NCI-H2227 treated with DMSO at 0.1 percent for 48 hours (cell line): ENCODE results near the gene ADGRA3.

Source experiments
- DNase-seq: peaks from one replicate; lab custom pipeline; 2025; lab: John Stamatoyannopoulos, UW

Gene ADGRA3

DNA sequence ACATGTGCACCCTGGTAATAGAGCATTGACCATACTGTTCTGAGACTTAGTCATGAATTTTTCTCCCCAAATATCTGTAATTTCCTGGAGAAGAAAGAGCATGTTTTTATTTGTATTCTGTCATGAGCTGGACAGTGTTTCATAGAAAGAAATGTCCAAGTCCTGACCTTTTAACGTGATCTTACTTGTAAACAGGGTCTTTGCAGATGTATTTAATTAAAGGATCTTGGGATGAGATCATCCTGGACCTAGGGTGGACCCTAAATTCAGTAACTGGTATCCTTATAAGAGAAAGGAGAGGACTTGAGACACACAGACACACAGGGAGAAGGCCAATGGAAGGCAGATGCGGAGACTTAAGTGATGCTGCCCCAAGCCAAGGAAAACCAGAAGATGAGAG is 3.6 kb downstream of the ADGRA3 start:
- DNase-seq: no peak

DNA sequence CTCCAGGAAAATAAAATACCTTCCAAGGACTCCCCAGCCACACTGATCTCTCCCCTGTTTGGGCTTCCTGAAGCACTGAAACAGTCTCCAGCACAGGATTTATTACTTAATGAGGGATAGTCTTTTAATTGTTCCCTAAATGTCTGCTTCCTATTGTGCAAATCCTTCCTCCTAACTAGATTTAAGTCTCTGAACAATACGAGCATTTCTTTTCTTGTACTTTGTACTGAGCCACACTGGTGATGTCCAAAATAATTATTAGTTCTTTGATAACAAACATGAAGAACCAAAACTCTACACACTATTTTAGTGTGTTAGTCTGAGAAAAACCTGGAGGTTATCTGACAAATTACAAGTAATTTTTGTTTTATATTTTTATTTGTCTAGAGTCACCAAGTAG is 5.1 kb downstream of the ADGRA3 start:
- DNase-seq: no peak

DNA sequence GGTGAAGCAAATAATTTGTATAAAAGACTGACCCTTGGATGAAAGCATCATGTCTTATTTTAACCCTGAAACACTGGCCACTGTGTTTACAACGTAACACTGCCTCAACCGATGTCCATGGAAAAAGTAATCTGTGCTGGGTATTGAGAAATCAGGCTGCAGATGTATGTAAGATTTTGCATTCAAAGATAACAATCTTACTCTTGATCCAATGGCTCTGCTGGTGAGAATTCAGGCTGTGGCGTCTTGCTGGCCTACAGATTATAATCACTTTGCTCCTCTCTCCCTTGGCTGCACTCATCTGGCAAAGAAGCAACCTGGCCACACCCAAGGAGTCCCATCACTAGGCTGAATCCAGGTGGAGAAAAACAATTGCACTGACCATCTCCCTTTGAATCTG is 7.5 kb downstream of the ADGRA3 start:
- no peak for DNase-seq

DNA sequence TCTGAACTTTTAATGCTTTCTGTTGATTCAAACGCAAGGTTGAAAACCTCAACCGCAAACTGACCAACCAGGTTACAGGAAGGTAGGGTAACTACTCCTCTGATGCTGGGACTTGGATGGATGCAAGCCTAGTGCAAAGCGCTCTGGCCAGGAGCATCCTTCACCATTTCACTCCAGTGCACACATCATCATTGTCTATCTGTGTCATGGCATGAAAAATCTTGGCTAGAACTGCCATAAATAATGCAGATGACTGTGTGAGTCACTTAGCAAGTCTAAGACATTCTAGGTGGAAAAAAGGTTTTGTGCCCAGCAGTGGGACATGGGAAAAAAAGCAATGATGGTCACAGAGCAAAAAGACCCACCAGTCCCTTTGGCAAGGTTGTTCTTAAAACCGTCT is 10.9 kb downstream of the ADGRA3 start:
- no peak for DNase-seq

DNA sequence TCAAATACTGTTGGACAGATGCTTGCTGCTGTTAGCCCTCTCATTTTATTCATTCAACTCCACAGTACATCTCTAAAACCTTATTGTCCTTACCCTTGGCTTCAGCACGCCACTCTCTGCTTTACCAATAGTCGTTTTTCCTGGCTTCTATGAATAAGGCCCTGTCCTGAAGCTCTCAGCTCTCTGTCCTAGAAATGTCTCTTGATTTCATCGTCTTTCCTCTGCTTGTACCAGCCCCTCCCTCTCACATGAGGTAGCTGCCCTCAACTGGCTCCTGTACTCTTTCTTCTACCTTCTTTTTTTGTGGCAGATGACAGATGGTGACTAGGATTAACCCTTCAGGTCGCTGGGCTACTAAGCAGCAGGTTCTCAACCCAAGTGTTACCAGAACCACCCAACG is 11.4 kb downstream of the ADGRA3 start:
- DNase-seq: no peak

DNA sequence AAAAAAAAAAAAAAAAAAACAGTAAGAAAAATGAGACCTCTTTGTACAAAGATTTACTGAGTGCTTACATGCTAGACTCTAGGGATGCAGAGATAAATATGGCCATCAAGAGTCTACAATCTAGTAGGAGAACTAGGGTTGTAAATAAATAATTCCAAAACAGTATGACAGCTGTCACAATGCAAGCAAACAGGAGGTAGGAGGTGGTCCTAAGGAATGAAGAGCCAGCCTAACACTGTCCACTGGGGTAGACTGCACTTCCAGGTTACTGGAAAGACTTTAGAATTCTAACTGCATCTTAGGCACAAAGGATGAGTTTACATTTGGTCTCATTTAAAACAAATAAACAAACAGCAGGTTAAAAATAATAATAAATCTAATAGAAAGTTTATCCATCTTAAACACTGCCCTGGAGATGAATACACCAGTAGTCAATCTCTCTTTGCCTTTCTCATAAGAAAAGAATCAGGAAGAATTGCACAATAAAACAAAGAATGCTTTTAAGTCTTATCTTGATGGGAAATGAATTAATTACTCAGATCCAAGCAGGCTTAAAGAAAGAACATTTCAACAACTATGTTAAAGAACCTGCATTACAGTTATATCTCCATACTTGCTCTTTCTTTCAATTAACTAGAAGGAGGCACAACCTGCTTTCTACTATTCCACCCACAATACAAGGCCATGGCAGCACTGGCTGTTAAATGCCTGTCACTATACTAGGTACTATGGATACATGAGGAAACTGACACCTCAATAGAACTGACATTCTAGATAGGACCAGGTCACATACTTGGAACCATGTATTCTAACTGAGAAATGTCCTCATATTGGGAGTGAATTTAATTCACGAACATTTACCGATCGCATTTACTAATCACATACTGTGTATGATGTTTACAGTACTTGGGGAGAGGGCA is 12.7 kb downstream of the ADGRA3 start:
- DNase-seq: no peak

DNA sequence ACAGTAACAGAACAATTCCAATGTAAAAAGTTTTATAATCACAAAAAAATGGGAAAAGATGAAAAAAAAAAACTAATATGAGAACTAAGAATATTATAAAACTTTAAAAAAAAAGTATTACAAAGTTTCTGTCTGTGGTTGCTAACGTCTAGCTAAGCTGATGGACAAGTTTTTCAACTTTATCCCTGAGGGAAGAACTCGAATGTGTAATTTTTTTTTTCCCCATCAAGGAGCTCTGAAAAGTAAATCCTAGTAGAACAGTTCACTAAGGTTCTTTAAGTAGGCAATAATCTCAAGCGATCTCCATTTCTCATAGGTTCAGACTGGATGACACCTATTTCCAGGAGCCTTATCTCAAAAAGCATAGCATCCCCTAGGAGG is 14.2 kb downstream of the ADGRA3 start:
- DNase-seq: no peak

DNA sequence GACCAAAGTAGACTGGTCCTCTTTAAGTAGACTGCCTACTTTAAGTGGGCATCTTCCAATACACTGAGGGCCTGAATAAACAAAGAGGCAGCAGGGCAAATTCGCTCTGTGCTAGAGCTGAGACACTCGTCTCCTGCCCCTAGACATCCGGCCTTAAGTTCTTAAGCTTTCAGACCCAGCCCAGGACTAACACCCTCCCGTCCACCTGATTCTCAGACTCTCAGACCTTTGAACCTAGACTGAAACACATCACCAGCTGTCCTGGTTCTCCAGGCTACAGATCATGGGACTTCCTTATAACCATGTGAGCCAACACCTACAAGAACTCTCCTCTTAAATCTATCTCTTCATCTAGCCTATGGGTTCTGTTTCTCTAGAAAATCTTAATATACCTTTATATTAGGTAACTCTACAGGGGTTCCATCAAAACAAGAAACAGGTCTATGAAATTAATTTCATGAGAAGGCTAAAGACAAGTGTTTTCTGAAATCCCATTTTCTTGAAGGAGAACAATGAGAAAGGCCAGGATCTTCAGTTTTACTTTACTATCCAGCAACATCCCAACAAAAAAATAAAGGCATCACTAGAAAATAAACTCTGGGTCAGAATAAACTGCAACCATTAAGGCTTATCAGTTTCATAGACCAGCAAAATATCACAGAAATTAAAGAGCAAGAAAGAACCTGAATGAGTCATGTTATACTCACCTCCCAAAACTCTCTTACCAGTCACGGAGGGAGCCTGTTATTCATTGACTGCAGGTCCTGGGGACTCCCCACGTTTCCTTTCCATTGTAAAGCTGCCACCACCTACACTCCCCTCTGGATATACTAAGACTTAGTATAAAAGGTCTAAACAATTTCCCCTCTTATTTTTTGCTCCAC is 14.8 kb downstream of the ADGRA3 start:
- no peak for DNase-seq

DNA sequence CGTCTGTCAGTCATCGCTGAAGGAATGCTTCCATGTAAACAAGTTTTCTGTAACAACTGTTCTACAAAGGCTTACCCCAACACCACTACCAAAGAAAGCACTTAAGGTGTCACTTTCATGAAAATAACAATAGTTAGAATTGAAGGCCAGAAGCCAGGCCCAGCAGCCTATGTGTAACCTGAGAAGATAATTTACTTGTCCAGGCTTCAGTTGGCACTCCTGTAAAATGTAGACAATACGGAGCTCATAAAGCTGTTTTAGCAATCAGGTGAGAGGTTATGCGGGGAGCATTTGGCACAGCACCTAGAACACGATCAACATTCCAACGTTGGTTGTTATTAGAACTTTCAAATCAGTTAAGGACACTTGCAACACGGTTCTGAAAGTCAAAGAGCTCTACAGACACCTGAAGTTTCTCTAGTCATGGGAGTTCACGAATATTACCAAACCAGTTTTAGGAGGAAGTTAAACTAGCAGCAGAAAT is 15.7 kb downstream of the ADGRA3 start:
- peak; percentile 37 for DNase-seq

DNA sequence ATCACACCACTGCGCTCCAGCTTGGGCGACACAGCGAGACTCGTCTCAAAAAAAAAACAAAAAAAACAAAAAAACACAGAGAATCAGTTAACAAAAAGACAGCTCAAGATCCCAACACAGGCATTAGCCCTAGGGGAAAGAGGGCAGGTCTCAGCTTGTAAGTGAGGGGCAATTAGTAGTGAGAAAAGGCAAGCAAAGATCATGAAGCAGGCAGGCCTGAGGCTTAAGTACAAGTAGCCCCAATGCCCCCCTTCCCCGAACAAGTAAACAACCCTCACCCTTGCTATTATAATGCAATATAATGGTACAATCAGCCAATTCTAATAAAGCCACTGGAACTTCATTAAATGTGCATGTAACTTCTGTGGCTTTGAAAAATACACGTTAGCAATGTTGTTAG is 17.0 kb downstream of the ADGRA3 start:
- DNase-seq: no peak

DNA sequence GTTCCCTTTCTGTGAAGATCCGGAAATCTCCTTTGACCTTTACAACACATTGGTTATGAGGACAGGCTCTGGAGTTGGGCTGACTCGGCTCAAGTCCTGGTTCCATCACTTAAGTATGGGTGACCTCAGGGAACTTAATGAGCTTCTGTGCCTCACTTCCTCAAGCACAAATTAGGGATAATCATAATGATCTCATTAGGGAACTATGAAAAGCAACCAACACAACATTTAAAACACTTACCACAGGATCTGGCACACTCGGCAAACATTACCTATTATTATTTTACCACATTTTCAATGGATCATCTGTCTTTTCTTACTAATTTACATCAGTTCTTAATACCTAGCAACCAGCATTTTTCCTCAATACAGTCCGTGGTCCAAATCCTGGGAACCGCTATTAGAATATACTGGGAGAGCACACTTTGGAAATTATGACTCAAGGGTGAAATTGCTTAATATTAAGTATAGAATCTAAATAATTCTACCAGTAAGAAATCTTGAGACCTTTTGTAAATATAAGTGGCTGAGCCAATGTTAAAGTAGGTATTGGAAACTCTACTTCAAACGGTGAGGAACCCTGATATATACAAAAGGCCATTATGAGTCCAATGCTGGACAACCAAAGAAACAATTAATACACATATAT is 19.6 kb downstream of the ADGRA3 start:
- no peak for DNase-seq

DNA sequence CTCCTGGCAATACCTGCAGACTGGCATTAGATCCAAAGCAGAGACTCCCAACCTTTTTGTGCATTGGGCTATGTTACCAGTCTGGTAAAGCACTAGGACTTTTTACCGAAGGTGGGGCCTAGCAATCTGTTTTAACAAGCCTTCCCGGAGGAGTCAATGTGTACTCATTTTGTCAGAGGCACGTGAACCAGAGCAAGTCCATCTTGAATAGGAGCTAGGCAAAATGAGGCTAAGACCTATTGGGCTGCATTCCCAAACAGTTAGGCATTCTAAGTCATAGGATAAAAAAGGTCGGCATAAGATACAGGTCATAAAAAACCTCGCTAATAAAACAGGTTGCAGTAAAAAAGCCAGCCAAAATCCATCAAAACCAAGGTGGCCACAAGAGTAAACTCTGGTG is 22.3 kb downstream of the ADGRA3 start:
- no peak for DNase-seq

DNA sequence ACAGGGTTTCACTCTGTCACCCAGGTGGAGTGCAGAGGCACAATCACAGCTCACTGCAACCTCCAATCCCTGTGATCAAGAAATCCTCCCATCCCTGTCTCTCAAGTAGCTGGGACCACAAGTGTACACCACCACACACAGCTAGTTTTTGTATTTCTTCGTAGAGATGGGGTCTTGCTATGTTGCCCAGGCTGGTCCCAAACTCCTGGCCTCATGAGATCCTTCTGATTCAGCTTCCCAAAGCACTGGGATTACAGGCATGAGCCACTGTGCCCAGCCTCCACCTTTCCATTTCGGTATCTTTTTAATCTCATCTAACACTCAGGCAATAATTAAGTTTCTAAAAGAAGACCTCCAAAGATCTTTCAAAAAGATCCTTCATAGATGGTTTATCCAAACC is 22.9 kb downstream of the ADGRA3 start:
- no peak for DNase-seq

DNA sequence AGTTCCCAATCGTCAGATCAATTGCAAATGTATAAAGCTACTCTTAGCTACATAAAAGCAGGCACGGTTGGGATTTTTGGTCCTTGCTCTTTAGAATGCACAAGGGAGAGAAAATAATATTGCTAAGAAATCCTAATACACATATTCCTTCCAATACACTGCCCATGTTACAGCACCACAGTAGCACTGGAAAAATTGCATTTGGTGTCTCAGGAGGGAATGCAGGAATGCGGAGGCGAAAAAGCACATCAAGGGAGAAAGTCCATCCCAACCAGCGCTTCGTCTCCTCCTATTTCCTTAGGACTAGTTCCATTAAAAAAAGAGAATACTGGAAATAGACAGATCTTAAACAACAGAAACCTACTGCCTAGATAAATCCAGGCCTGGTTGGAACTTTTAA is 23.9 kb downstream of the ADGRA3 start:
- DNase-seq: no peak

DNA sequence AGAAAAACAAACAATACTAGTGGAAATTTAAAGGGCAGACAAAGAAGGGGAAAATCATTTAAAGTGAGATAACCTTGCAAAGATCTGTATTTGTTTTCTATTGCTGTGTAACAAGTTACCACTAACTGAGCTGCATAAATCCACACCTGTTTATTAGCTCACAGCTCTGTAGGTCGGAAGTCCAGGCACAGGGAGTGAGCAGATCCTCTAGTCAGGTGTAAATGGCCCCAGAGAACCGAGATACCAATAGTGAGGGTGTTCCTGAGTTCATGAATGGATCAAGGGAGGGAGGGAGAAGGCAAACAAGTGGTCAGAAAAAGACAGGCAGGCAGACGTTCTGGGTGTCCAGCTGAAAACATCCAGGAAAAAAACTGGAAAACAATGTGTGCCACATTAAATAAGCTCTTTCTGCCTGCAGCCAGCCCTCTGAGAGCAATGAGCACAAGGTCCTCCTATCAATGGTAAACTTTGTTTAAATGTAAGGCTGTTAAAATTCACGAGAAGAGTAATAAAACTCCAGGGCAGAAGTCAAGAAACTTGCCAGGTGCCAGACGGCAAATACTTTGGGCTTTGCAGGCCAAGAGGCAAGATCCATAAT is 25.0 kb downstream of the ADGRA3 start:
- DNase-seq: no peak

DNA sequence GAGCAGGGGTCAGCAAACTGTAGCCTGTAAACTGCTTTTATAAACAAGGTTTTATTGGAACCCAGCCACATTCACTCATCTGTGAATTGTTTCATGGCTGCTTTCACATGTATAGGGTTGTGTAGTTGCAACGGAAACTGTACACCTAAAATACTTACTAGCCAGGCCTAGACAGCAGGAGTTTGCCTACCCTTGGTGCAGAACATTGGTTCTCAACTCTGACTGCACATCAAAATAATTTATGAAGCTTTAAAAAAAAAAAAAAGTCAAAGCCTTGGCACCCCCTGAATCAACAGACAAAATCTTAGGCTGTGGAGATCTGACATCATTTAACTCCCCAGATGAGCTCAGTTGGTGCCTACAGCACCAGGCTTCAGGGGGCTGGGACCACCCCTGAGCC is 27.8 kb downstream of the ADGRA3 start:
- no peak for DNase-seq

DNA sequence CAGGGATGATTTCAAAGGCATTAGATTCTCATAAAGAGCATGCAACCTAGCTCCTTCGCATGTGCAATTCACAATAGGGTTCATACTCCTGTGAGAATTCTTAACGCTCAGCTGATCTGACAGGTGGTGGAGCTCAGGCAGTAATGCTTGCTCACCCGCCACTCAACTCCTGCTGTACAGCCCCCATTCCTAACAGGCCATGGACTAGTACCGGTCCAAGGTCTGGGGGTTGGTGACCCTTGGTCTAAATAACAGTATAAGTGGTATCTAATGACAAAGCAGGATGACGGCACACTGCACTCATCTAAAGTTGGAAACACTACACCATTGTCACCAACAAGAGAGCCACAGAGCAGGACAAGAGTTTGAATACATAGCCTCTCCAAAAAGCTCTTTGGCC is 28.5 kb downstream of the ADGRA3 start:
- DNase-seq: no peak

DNA sequence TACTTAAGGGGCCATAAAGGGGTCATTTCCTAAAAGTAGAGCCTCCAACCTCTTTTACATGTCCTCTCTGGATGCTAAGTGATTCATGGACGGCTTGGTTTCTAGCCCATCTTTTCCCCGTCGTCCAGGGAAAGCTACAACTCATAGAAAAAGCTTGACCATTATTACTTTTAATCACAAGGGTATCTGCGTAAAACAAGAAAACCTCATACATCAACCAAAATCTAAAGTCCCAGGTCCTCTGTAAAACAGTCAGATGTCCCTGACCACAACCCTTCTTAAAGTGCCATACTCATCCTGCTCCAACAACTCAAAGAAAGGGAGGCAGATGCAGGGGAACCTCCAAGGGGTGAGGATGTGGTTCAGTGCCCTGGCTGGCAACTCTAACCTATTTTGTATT is 29.6 kb downstream of the ADGRA3 start:
- no peak for DNase-seq

DNA sequence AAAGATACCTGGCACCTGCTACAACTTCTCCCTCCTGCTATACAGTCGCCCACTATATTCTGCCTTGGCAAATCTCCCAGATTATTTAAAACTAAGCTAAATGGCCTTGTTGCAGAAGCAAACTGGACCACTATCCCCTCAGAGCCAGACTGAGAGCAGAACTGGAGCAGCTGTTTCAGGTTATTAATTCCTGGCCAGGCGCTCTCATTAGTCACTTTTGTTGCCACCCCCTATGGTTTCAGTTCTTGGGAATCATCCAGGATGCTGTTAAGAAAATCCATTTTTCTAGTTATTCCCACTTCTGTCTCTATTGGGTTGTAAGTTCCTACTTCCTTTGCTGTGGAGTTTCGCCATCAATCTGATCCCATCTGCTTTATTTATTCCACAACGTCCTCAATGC is 30.1 kb downstream of the ADGRA3 start:
- peak; percentile 34 for DNase-seq

DNA sequence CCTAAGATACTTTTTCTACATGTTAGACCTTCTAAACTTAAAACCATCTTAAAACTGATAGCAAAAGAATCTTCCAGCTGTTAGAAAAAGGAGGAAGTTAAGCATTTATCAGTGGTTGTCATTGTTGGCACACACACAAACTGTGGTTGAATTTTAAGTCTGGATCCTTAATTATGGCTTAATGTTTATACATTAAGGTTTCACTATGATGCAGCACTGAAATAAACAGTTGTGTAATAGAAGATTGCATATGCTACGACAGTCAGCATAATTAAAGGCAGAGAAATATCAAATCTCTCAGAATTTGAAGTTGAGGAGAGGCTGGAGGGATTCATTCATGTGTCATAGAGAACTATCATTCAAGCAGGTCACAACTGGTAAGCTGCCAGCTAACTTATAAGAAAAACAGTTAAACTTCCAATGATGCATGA is 32.3 kb downstream of the ADGRA3 start:
- DNase-seq: no peak

DNA sequence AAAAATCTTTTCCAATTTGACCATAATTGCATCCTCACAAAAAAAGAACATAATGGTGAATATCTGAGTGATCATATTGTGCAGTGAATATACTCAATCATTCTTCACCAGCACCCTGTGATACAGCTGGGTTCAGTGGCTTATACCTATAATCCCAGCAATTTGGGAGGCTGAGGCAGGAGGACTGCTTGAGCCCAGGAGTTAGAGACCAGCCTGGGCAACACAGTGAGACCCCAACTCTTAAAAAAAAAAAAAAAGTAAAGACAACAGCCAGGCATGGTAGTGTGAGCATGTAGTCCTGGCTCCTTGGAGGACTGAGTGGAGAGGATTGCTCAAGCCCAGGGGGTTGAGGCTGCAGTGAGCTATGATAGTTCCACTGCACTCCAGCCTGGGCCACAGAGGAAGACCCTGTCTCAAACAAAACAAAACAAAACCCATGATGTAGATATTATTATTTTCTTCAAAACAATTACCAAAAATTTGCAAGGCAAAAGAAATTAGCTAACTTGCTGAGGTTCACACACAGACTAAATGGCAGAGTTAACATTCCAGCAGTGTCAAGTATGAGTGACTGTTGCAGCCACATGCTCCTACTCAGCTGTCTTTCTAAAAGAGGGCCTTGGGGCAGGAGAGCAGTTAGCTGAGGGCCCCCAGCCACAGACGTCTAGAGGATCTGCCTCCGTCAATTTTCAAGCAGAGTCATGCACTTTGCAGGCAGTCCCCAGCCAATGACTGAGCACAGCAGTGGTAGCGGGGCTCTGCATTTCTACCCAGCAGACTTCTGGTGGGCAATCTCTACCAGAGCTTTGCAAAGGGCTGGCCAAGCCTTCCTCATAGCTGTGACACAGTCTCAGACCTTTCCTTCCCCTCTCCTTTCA is 33.4 kb downstream of the ADGRA3 start:
- DNase-seq: no peak
